ENCODE data around the gene ZNF138. TPM values are rescaled to one million over a fixed set of nuclear protein-coding genes. Genes with fewer than 3 reads are reported as not detected.

The ZNF138 gene
- total RNA-seq, 1 donor from 2014 or later = 4.8 TPM

Other genes starting within 250 kb of the ZNF138 start
- 21.8 TPM for gene ZNF680, start 231.4 kb upstream of the ZNF138 start, total RNA-seq
- 1.1 TPM for gene ZNF107, start 128.3 kb upstream of the ZNF138 start, total RNA-seq
- gene ZNF273, start 108.8 kb downstream of the ZNF138 start, total RNA-seq = 2.4 TPM
- gene ZNF117, start 196.6 kb downstream of the ZNF138 start, total RNA-seq = 2.8 TPM
- gene ERV3-1, start 212.3 kb downstream of the ZNF138 start, total RNA-seq = 5.8 TPM

All from left ventricle myocardium superior (tissue), 1 donor.